NCI-H1092 treated with DMSO at 0.1 percent for 48 hours (cell line): ENCODE measurements around the gene GNAO1.

Source experiments
- DNase-seq: peaks from one replicate; lab custom pipeline; 2025; lab: John Stamatoyannopoulos, UW

Gene GNAO1

GRCh38 chr16:56400458-56400857 lies 209.2 kb downstream of the GNAO1 start:
- no peak for DNase-seq

- no peak for DNase-seq
These were observed 210.2 kb downstream of the GNAO1 start for GRCh38 chr16:56401482-56401881.

- DNase-seq = no peak
These were observed 214.8 kb downstream of the GNAO1 start for GRCh38 chr16:56405977-56406672.
